Activated naive CD8-positive, alpha-beta T cell treated with anti-CD3 and anti-CD28 coated beads, Interleukin-2, amount 10 ng/mL, durations not matched to agents 7 days and 5 days (primary cell): ENCODE results near the gene SIK2. TPM values are rescaled to one million over a fixed set of nuclear protein-coding genes. Genes with fewer than 3 reads are reported as not detected.

ENCODE experiments used
- ATAC-seq: fragments of 150-1000 bp; cut with Tn5 transposase; one replicate; pipeline ENCODE4 v1.10.0; 2021; ENCODE audit warnings: low read depth, moderate library complexity
- POLR2A ChIA-PET: fragments of 350-600 bp; sonication (Branson Sonifier 250); formaldehyde crosslinking; loops from one replicate; lab custom pipeline; 2021; ENCODE audit warnings: antibody characterized with exemption; lab: Charles Lee
- DNase-seq: peaks from one replicate; pipeline ENCODE4 v3.0.0; 2021
- H3K27ac Mint-ChIP-seq: one replicate; pipeline ENCODE4 v1.8.0; 2022; ENCODE audit warnings: mild to moderate bottlenecking, mixed read lengths
- H3K27me3 Mint-ChIP-seq: one replicate; pipeline ENCODE4 v1.8.0; 2022; ENCODE audit warnings: mild to moderate bottlenecking, moderate library complexity, mixed read lengths
- H3K36me3 Mint-ChIP-seq: one replicate; pipeline ENCODE4 v1.8.0; 2021; ENCODE audit warnings: mild to moderate bottlenecking, mixed read lengths
- H3K4me1 Mint-ChIP-seq: one replicate; pipeline ENCODE4 v1.8.0; 2021; ENCODE audit warnings: mixed read lengths
- H3K4me3 Mint-ChIP-seq: one replicate; pipeline ENCODE4 v1.8.0; 2022; ENCODE audit warnings: mild to moderate bottlenecking, moderate library complexity, mixed read lengths
- H3K9me3 Mint-ChIP-seq: one replicate; pipeline ENCODE4 v1.8.0; 2021; ENCODE audit warnings: mixed read lengths
- total RNA-seq, 2 experiments: library from RNA; stranded (reverse); gene quantifications; one replicate each; pipeline ENCODE4 v1.2.3, GENCODE V29; 2021

The SIK2 gene
- total RNA-seq, 2 experiments from 2014 or later, result 10.2 to 12.9 TPM

- no peaks in the 10 kb centered on the region for H3K27me3 Mint-ChIP-seq
- DNase-seq (no peak), ATAC-seq (no peak)
- H3K27ac Mint-ChIP-seq, result no peak overlapping the region
- no peak overlapping the region for H3K4me3 Mint-ChIP-seq
- POLR2A ChIA-PET, result no interaction called here
- no peaks in the 10 kb centered on the region for H3K9me3 Mint-ChIP-seq
- peaks cover 5% of the 10 kb centered on the region for H3K36me3 Mint-ChIP-seq
- H3K4me1 Mint-ChIP-seq, result no peaks in the 10 kb centered on the region
These were observed 127.0 kb downstream of the SIK2 start for GRCh38 chr11:111729071-111729830.

GRCh38 chr11:111729831-111730311, 127.6 kb downstream of the SIK2 start:
- no peak overlapping the region for H3K27ac Mint-ChIP-seq
- H3K27me3 Mint-ChIP-seq, result no peaks in the 10 kb centered on the region
- POLR2A ChIA-PET, result no interaction called here
- no peaks in the 10 kb centered on the region for H3K9me3 Mint-ChIP-seq
- H3K4me1 Mint-ChIP-seq, result no peaks in the 10 kb centered on the region
- no peak for DNase-seq
- no peak overlapping the region for H3K4me3 Mint-ChIP-seq
- peaks cover 5% of the 10 kb centered on the region for H3K36me3 Mint-ChIP-seq
- ATAC-seq, result no peak

DNA sequence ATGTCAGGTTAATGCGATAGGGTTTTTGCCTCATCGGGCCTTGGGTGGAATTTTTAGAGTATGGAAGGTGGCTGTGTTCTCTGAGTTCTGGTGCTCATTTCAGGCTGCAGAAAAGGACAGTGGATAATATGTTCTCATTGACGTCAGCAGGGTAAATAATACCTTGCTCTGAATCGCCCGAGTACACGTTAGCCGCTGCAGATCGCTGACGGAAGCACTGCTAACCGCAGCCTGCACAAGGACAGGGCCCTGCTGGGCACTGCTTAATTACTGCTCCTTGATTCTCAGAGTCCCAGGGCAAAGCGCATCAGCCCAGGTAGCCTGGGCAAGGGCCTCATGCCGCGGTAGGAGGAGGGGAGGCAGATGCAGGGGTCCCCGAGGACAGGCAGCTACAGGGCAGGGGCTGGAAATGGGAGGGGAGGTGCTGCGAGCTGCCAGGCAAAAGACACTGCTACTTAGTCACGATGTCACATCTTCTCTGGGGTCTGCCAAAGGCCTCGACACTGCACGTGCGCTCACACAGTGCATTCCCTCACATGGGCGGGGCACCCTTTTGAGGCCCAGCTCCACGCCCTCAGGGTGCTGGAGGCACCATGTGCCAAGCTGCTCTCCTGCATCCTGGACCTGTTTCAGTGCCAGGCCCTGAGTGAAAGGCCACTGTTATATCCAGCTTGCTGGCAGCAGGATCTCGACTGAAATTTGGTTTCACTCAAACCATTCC, 128.8 kb downstream of the SIK2 start:
- DNase-seq (no peak), ATAC-seq (no peak)
- Mint-ChIP-seq H3K36me3 (peaks cover 3% of the 10 kb centered on the region), H3K4me3 (no peak overlapping the region), H3K27me3 (no peaks in the 10 kb centered on the region), H3K4me1 (no peaks in the 10 kb centered on the region), H3K27ac (no peak overlapping the region), H3K9me3 (no peaks in the 10 kb centered on the region)
- POLR2A ChIA-PET, result no interaction called here

- DNase-seq (no peak), ATAC-seq (no peak)
- POLR2A ChIA-PET, result no interaction called here
- H3K9me3 Mint-ChIP-seq, result no peaks in the 10 kb centered on the region
- no peak overlapping the region for H3K4me3 Mint-ChIP-seq
- no peaks in the 10 kb centered on the region for H3K27me3 Mint-ChIP-seq
- no peak overlapping the region for H3K27ac Mint-ChIP-seq
- no peaks in the 10 kb centered on the region for H3K4me1 Mint-ChIP-seq
- peaks cover 3% of the 10 kb centered on the region for H3K36me3 Mint-ChIP-seq
These were observed 129.6 kb downstream of the SIK2 start for GRCh38 chr11:111731821-111732220.

DNA sequence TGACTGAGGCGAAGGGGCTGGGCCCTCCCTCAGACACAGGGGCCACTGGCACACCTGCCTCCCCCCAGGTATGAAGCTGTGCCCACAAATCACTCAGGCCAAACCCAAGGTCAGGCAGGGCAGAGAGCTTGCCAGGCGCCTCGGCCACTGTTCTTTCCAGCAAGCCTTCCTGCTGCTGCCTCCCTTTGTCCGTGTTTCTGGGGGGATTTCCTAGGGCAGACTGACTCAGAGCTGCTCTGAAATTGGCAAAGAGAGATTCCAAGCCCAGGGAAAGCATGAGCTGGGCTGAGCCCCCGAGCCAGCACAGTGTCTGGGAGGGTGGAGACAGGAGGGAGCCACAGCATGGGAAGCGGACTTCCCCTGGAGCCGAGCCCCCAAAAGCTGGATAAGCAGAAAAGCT, 130.8 kb downstream of the SIK2 start:
- Mint-ChIP-seq H3K9me3 (no peaks in the 10 kb centered on the region), H3K27me3 (no peaks in the 10 kb centered on the region)
- DNase-seq, result no peak

DNA sequence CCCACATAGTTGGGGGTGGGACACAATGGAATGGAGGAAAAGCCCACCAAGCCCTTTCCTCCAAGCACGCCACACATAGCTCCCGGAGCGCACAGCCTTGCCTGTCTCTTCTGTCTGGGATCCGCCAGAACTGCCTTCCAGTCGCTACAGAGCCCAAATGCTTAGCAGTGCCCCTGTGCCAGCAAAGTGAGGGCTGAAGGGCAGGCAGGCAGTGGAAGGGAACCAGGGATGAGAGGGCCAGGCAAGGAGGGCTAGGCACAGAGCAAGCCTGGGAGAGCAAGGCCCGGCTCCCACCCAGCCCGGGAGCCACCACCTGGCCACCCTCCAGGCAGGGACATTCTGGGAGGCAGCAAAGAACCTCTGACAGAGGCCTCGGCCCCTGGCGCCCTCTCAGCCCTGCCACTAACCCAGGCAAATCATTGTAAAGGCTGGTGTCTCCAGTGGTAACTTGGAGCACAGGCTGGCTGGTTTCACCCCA, 131.4 kb downstream of the SIK2 start:
- H3K4me3 Mint-ChIP-seq, result no peak overlapping the region
- H3K27me3 Mint-ChIP-seq, result no peaks in the 10 kb centered on the region
- H3K36me3 Mint-ChIP-seq, result peaks cover 4% of the 10 kb centered on the region
- H3K9me3 Mint-ChIP-seq, result no peaks in the 10 kb centered on the region
- DNase-seq, result no peak
- H3K27ac Mint-ChIP-seq, result no peak overlapping the region
- POLR2A ChIA-PET, result no interaction called here
- peaks cover 2% of the 10 kb centered on the region for H3K4me1 Mint-ChIP-seq
- no peak for ATAC-seq

More for the DNA sequence above, 130.8 kb downstream of the SIK2 start:
- Mint-ChIP-seq H3K4me1 (no peaks in the 10 kb centered on the region), H3K27ac (no peak overlapping the region), H3K36me3 (peaks cover 4% of the 10 kb centered on the region), H3K4me3 (no peak overlapping the region)
- no peak for ATAC-seq
- POLR2A ChIA-PET, result interaction anchor here (0.8 kb wide), 1 partner anchor 129 kb away, joined by 3 read pairs; no protein-coding TSS in a partner anchor

DNA sequence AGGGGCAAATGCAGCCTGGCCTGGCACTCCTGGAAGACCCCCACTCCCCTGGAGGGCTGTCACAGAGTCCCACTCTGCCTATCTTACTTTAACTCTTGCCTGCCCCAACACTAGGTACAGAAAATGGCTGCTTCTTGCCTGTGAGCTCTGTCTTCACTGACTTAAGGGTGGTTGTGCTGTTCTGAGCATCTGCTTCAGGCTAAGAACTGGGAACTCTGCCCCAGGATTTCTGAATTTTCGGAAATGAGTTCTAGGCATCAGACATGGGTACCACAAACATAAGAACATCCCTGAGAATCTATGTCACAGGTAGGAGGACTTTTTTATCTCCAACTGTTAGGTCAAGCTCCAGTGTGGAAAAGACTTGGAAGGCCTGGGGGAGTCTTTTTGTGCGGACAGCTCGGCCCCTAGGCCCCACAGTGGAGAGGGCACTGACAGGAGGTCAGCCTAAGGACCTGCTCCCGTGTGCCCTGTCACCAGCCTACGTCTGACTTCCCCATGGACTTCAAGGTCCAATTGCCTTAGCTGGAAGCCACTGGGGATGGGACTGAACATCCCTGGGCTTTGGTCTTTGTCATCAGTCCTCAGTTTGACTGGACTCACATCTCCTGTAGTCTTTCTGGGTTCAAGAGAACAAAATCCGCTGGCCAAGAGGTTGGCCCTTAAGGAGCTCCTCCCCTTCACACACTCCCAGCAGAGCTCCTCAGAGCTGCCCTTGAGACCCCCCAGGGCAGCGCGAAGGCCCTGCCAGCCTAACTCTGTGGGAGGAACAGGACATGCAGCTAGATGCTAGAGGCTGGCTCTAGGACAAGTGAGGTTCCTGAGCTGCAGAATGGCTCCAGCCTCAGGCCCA, 132.1 kb downstream of the SIK2 start:
- DNase-seq (no peak), ATAC-seq (no peak)
- Mint-ChIP-seq H3K36me3 (peaks cover 3% of the 10 kb centered on the region), H3K27ac (peak overlapping the region; percentile 57), H3K27me3 (no peaks in the 10 kb centered on the region), H3K9me3 (no peaks in the 10 kb centered on the region), H3K4me3 (no peak overlapping the region), H3K4me1 (peaks cover 2% of the 10 kb centered on the region)
- POLR2A ChIA-PET, result no interaction called here

- no peaks in the 10 kb centered on the region for H3K9me3 Mint-ChIP-seq
- peaks cover 2% of the 10 kb centered on the region for H3K4me1 Mint-ChIP-seq
- H3K4me3 Mint-ChIP-seq, result no peak overlapping the region
- no peak for DNase-seq
- peak overlapping the region; percentile 57 for H3K27ac Mint-ChIP-seq
- POLR2A ChIA-PET, result no interaction called here
- no peaks in the 10 kb centered on the region for H3K27me3 Mint-ChIP-seq
- peaks cover 4% of the 10 kb centered on the region for H3K36me3 Mint-ChIP-seq
- no peak for ATAC-seq
These were observed 132.7 kb downstream of the SIK2 start for GRCh38 chr11:111734954-111735261.

DNA sequence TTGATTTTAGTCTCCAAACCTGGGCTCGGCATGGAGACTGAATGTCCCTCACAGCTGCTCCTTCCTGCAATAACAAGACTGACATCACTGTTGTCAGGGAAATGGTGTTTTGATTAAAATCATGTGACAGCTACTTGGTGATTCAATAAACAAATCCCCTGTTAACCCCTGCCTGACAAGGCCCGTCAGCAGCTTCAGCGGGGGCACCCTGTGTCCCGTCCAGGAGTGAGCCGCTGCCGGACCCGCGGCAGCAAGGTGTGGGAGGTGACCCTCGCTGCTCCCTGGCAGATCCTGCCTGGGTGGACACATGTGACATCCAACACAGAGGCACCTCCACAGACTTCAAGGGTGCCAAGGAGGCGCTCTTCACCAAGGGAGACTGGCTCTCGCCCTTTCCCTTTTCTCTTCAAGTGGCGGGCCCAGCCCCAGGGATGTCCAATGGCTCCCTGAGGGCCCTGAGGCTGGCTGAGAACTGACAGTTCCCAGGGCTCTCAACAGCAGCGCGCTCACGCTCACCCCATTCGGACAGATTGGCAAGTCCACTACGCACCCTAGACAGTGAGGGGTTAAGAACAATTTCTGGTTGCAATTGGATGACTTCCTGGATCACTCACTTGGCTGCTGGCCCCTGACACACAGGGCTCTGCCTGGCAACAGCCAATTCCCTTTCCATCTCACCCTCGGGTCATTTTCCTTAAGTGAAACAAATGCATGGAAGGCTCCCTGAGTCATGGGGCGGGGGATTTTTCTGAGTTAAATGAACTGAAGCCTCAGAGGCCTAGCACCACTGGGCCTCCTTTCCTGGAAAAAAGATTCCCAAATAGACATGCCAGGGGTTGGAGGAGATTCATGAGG, 133.2 kb downstream of the SIK2 start:
- Mint-ChIP-seq H3K27ac (no peak overlapping the region), H3K27me3 (no peaks in the 10 kb centered on the region), H3K4me3 (no peak overlapping the region), H3K9me3 (no peaks in the 10 kb centered on the region), H3K36me3 (peaks cover 5% of the 10 kb centered on the region), H3K4me1 (peaks cover 2% of the 10 kb centered on the region)
- DNase-seq (no peak), ATAC-seq (no peak)
- POLR2A ChIA-PET, result no interaction called here

DNA sequence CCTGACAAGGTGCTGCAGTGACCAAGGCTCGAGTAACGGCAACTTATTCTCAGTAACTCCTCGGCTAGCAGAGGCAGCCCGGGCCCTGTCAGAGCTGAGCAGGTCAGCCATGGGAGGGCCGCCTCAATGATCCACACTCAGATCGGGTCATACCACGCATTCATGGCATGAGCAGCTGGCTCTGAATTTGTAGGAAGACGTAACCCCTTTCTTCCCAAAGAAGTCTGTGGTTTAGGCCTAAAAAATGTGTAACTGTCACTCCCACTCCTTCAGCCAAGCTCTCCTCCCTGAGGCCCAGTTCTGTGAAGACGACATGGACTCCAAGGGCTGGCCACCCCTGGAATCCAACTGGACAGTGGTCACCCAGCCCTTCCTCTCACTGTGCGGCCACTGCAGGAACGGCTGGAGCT, 133.9 kb downstream of the SIK2 start:
- POLR2A ChIA-PET, result no interaction called here
- ATAC-seq (no peak), DNase-seq (no peak)
- H3K4me3 Mint-ChIP-seq, result no peak overlapping the region
- H3K36me3 Mint-ChIP-seq, result peaks cover 10% of the 10 kb centered on the region
- no peak overlapping the region for H3K27ac Mint-ChIP-seq
- no peaks in the 10 kb centered on the region for H3K27me3 Mint-ChIP-seq
- peaks cover 4% of the 10 kb centered on the region for H3K4me1 Mint-ChIP-seq
- H3K9me3 Mint-ChIP-seq, result no peaks in the 10 kb centered on the region

- DNase-seq, result no peak
These were observed 134.6 kb downstream of the SIK2 start for GRCh38 chr11:111736621-111737443.

More at GRCh38 chr11:111736621-111737443, 134.6 kb downstream of the SIK2 start:
- H3K27me3 Mint-ChIP-seq, result no peaks in the 10 kb centered on the region
- H3K36me3 Mint-ChIP-seq, result peaks cover 17% of the 10 kb centered on the region
- ATAC-seq, result no peak
- POLR2A ChIA-PET, result no interaction called here
- peaks cover 4% of the 10 kb centered on the region for H3K4me1 Mint-ChIP-seq
- no peak overlapping the region for H3K27ac Mint-ChIP-seq
- H3K9me3 Mint-ChIP-seq, result no peaks in the 10 kb centered on the region
- H3K4me3 Mint-ChIP-seq, result no peak overlapping the region
